ENCODE data around the gene TMEM245.

Gene TMEM245

GRCh38 chr9:109027176-109027575 is 92.6 kb downstream of the TMEM245 start:
- no peak for DNase-seq (ENCODE audit: low read depth, low spot score)

GRCh38 chr9:109026306-109026705 is 93.4 kb downstream of the TMEM245 start:
- DNase-seq (ENCODE audit: low read depth, low spot score): no peak

- DNase-seq (ENCODE audit: low read depth, low spot score): no peak
These were observed 96.9 kb downstream of the TMEM245 start for GRCh38 chr9:109022873-109023272.

- no peak for DNase-seq (ENCODE audit: low read depth, low spot score)
These were observed 98.9 kb downstream of the TMEM245 start for GRCh38 chr9:109020581-109021511.

- DNase-seq (ENCODE audit: low read depth, low spot score): no peak
These were observed 99.6 kb downstream of the TMEM245 start for GRCh38 chr9:109020113-109020512.

GRCh38 chr9:109019420-109019819 is 100.3 kb downstream of the TMEM245 start:
- DNase-seq (ENCODE audit: low read depth, low spot score): no peak

- DNase-seq (ENCODE audit: low read depth, low spot score): no peak
These were observed 102.3 kb downstream of the TMEM245 start for GRCh38 chr9:109017493-109017892.

- DNase-seq (ENCODE audit: low read depth, low spot score): no peak
These were observed 102.7 kb downstream of the TMEM245 start for GRCh38 chr9:109017061-109017460.

- DNase-seq (ENCODE audit: low read depth, low spot score): no peak
These were observed 103.6 kb downstream of the TMEM245 start for GRCh38 chr9:109016132-109016531.

GRCh38 chr9:109014608-109015280 is 105.0 kb downstream of the TMEM245 start:
- DNase-seq (ENCODE audit: low read depth, low spot score): no peak

GRCh38 chr9:109013679-109014607 is 105.8 kb downstream of the TMEM245 start:
- DNase-seq (ENCODE audit: low read depth, low spot score): no peak

GRCh38 chr9:109012876-109013678 is 106.7 kb downstream of the TMEM245 start, which contains the start of gene CTNNAL1:
Gene CTNNAL1 (minus strand): TSS chr9:109013499. CDS start chr9:109013442, 57 bp downstream.
- DNase-seq (ENCODE audit: low read depth, low spot score): peak; percentile 70

- no peak for DNase-seq (ENCODE audit: low read depth, low spot score)
These were observed 107.5 kb downstream of the TMEM245 start for GRCh38 chr9:109012009-109012875.

- no peak for DNase-seq (ENCODE audit: low read depth, low spot score)
These were observed 108.5 kb downstream of the TMEM245 start for GRCh38 chr9:109011231-109011671.

- peak; percentile 54 for DNase-seq (ENCODE audit: low read depth, low spot score)
These were observed 109.0 kb downstream of the TMEM245 start for GRCh38 chr9:109010746-109011145.

GRCh38 chr9:109005678-109006077 is 114.1 kb downstream of the TMEM245 start:
- no peak for DNase-seq (ENCODE audit: low read depth, low spot score)

GRCh38 chr9:109003116-109003515 is 116.6 kb downstream of the TMEM245 start:
- DNase-seq (ENCODE audit: low read depth, low spot score): no peak

- no peak for DNase-seq (ENCODE audit: low read depth, low spot score)
These were observed 117.6 kb downstream of the TMEM245 start for GRCh38 chr9:109002141-109002540.

GRCh38 chr9:109001275-109001676 is 118.5 kb downstream of the TMEM245 start:
- DNase-seq (ENCODE audit: low read depth, low spot score): no peak

- DNase-seq (ENCODE audit: low read depth, low spot score): no peak
These were observed 122.6 kb downstream of the TMEM245 start for GRCh38 chr9:108997112-108997511.
